Gastrocnemius medialis (tissue), 4 donors: Measurements from ENCODE around the gene MSH3.

Experiments used
- CTCF ChIP-seq, 5 experiments: fragments of 450-650 bp in 3 of 5; fragments of 200-600 bp in 2 of 5; sonication (generic) in 2 of 5; IDR thresholded peaks in 4 of 5; conservative IDR thresholded peaks in 1 of 5; 1 replicate in 4 of 5; 2 replicates in 1 of 5; pipeline ENCODE4 v1.5.1; 2016 to 2019; ENCODE audit warnings: antibody characterized with exemption in 5 of 5, mild to moderate bottlenecking in 3 of 5, moderate library complexity in 3 of 5
- POLR2A ChIP-seq, 2 donors: fragments of 450-650 bp; IDR thresholded peaks; one replicate each; pipeline ENCODE4 v1.6.1; 2017; ENCODE audit warnings: antibody characterized with exemption in 2 of 2, mild to moderate bottlenecking in 2 of 2, moderate library complexity in 2 of 2

GRCh38 chr5:80668016-80668969 lies 13.8 kb downstream of the MSH3 start:
- no peak for TF ChIP-seq CTCF (IDR thresholded peaks at IDR 0.05 in 4 of 5, conservative IDR thresholded peaks at IDR 0.05 in 1 of 5)
- TF ChIP-seq POLR2A (IDR thresholded peaks at IDR 0.05) = no peak
